ENCODE results near the gene DNM1L.

- peak in 3 of 4 experiments; percentile 59 to 66 (median 65) for TF ChIP-seq CTCF (IDR thresholded peaks at IDR 0.05)
- TF ChIP-seq POLR2A (IDR thresholded peaks at IDR 0.05) = no peak
- TF ChIP-seq POLR2AphosphoS5 (IDR thresholded peaks at IDR 0.05) = peak; percentile 38
These were observed 6.9 kb upstream of the DNM1L start for GRCh38 chr12:32671930-32672780.

Data from gastroesophageal sphincter (tissue), 3 donors.